HG03064 (cell line): Measurements from ENCODE around the gene SV2C.
A peak's percentile ranks its signal among the peaks of the same experiment; 100 is the strongest.
"Not testable (repeated sequence)": the region's sequence is repeated elsewhere in the genome, so short reads cannot be mapped to it uniquely, and the experiment has no call there.

Experiments used
- ATAC-seq: cut with Tn5 transposase; IDR thresholded peaks from one replicate; pipeline ENCODE4 v1.9.1; 2021; ENCODE audit warnings: low read depth; ENCODE audit not compliant: unreplicated experiment

Gene SV2C

DNA sequence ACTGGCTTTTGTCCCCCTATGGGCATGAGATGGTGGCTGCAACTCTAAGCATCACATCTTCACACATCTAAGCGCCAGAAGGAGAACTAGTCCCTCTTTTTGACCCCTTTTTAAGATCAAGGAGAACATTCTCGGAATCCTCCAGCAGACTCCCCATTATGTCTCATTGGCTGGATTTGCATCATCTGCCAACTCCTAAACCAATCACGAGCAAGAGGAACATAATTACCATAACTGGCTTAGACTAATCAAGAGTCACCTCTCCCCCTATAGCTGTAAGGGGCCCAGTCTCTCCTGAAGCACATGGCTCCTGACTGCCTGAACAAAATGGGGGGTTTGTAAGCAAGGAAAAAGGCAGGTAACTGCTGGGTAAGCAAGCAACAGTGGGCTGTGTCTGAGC, 251.4 kb downstream of the SV2C start:
- ATAC-seq: no peak

DNA sequence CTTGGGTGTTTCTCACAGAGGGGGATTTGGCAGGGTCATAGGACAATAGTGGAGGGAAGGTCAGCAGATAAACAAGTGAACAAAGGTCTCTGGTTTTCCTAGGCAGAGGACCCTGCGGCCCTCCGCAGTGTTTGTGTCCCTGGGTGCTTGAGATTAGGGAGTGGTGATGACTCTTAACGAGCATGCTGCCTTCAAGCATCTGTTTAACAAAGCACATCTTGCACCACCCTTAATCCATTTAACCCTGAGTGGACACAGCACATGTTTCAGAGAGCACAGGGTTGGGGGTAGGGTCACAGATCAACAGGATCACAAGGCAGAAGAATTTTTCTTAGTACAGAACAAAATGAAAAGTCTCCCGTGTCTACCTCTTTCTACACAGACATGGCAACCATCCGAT, 252.3 kb downstream of the SV2C start:
- not testable (repeated sequence) for ATAC-seq

DNA sequence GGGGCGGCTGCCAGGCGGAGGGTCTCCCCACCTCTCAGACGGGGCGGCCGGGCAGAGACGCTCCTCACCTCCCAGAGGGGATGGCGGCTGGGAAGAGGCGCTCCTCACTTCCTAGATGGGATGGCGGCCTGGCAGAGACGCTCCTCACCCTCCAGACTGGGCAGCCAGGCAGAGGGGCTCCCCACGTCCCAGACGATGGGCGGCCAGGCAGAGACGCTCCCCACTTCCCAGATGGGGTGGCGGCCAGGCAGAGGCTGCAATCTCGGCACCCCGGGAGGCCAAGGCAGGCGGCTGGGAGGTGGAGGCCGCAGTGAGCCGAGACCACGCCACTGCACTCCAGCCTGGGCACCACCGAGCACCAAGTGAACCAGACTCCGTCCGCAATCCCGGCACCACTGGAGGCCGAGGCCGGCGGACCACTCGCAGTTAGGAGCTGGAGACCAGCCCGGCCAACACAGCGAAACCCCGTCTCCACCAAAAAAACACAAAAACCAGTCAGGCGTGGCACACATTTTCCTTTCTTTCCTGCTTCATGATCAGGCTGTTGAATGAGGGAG, 253.1 kb downstream of the SV2C start:
- ATAC-seq: not testable (repeated sequence)

DNA sequence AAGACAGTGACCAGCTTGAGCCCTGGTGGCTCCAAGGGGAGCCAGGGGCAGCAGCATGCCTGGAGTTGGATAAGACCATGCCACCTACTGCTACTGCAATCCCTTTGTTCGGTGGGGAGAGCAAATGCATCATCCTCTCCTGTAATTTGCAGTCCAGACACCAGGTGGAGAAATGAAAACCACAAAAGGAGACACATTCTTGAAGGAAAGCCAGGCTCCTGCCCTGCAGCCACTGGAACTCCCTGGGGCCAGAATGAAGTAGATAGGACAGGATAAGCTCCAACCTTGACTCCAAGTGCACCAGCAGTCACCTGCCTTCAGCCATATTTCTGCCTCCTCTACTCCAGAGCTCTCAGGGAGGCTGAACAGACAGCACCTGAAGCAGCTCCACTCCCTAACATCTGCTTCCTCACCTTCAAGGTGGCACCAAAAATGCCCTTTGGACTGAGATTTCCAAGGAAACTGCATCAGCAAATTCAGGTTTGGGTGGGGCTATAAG, 254.8 kb downstream of the SV2C start:
- ATAC-seq: no peak

DNA sequence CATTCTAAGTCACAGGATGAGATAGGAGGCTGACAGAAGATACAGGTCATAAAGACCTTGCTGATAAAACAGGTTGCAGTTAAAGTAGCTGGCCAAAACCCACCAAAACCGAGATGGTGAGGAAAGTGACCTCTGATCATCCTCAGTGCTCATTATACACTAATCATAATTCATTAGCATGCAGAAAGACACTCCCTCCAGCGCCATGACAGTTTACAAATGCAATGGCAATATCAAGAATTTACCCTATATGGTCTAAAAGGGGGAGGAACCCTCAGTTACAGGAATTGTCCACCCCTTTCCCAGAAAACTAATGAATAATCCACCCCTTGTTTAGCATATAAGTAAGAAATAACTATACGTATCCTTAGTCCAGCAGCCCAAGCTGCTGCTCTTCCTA, 256.7 kb downstream of the SV2C start:
- ATAC-seq: no peak

DNA sequence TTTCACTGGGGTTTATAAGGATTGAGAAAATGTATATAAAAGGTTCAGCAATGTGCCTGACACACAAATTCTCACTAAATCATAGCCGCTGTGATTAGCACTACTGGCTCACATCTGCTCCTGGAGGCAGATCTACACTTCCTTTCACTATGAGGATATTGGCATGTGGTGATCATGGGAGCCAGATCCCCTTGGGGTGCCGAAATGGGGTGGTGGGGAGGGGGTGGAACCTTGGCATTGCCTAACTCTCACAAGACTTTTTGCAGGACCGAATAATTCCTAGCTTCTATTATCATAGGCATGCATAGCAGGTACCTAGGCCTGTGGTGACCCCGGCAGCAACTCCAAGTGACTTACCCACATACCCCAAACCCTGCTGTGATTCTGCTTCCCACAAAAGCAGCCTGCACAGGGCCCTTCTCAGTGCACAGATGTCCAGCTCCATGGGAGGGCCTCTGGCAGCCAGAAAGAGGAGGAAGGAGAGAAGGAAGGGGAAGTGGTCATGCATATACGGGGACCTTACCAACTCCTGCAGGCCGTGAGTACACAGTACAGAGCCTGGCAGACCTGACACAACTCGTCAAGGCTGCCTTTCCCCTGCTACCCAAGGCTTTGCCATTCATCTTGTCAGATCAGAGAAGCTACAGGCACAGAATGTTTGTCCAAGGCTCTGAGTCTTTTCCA, 258.6 kb downstream of the SV2C start:
- ATAC-seq: no peak

DNA sequence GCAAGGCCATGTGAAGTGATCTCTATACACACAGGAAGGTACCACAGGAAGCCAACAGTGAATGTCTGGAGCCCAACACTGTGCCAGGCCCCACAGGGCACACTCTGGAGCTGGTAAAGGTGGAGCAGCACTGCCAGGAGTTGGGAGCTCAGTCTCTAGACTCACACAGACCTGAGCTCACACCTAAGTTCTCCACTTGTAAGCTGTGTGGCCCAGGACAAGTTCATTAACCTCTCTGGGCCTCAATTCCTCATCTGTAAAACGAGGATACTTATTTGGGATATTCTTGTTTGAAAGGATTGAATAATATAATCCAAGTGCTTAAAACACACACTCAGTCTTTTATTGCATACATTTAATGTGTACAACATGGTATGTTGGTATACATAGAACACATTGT, 259.3 kb downstream of the SV2C start:
- ATAC-seq: no peak

DNA sequence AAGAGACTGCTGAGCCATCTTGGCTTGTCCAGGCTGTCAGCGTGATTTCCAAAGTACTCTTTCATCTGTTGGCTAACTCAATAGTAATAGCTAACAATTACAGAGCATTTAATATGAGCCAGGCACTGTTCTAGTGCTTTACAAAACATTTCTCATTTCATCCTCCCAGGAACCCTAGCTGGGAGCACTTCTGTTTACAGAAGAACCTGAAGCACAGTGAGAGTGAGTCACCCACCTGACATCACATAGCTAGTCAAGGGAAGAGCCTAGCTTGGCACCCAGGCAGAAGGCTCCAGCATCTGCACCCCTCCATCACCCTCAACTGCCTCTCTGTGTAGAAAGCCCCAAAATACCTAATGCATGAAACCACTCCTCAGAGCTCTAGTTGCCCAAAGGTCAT, 262.4 kb downstream of the SV2C start:
- no peak for ATAC-seq

DNA sequence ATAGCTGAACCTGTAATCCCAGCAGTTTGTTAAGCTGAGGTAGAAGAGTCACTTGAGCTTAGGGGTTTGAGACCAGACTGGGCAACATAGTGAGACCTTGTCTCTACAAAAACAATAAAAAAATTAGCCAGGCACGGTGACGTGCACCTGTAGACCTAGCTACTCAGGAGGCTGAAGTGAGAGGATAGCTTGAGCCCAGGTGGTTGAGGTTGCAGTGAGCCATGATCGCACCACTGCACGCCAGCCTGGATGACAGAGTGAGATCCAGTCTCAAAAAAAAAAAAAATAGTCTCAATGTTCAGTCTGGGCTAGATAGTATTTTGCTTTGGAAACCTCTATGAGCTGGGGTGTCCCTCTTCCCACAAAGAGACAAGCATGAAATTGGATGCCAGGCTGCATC, 268.0 kb downstream of the SV2C start:
- ATAC-seq: peak; percentile 16

DNA sequence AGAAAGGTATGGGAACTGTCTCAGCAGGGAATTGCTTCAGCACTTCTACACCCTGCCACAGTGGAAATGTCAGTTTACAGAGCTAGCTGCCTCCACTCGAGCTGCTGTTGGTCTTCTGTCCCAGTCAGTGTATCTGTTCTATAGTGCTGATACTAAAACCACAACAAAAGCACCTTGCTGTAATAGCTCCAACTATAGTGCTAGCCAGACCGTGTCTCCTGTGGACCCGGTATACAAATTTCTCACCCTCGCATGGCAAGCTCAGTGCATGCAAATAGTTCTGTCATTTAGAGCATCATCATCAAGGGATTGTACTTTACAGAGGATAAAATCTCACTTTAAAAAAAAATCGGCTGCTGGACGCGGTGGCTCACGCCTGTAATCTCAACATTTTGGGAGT, 268.4 kb downstream of the SV2C start:
- peak; percentile 100 for ATAC-seq

DNA sequence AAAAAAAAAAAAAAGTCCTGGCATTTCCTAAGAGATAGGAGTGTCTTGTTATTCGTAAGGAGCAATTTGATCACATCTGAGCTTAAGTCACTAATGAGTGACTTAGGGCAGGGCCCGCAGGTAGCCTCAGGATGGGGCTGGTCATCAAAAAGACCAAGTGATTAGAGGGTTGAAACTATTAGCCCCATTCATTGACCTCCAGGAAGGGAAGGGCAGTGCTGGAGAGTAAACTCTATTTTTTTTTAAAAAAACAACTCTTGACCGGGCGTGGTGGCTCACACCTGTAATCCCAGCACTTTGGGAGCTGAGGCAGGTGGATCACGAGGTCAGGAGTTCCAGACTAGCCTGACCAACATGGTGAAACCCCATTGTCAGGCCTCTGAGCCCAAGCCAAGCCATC, 273.7 kb downstream of the SV2C start:
- ATAC-seq: no peak

DNA sequence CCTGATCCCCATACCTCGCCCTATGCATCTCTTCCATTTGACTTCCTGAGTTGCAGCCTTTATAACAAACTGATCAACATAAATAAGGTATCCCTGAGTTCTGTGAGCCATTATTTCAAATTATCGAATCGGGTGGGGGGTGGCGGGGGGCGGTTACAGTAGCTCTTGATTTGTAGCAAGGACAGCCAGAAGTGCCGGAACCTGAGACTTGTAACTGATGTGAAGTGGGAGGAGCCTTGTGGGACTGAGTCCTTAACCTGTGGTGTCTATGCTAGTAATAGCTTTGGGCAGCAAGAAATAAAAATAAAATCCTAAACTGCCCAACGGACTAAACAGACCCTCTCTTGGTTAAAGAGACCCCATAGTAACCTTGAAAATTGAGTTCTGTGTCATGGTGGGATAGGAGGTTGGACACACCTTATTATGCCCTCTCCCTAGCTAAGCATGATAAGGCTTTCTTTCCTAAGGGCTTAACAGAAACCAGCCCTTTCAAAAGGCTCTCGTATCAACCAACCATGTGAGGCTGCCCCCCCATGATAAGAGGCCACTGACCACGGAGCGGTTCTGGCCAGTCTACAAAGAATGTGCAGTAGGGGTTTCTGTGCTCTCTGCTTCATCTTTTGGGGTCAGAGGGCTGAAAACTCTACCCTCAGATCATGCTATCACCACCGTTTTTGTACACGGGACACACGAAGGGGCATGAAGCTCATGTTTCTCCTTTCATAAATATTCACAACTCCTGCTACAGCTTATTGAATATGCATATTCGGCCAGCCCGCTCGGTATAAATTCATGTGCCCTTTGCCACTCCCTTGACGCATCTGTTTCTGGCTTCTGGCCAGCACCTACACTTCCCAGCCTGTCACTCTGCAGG, 280.4 kb downstream of the SV2C start:
- ATAC-seq: no peak

DNA sequence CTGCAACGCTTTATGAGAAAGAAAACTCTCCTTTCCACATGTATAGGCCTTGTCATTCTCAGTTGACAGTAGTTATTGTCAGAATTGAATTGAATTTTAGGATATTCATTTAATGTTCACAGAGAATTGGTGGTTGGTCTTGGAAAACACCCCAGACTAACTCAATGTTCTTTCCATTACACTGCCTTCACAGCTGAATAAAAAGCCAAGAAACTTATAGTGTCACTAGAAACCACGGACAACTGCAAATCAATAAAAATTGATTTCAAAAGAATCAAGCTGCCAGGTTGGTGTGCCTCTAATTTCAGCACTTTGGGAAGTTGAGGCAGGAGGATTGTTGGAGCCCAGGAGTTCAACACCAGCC, 281.0 kb downstream of the SV2C start:
- ATAC-seq: no peak

DNA sequence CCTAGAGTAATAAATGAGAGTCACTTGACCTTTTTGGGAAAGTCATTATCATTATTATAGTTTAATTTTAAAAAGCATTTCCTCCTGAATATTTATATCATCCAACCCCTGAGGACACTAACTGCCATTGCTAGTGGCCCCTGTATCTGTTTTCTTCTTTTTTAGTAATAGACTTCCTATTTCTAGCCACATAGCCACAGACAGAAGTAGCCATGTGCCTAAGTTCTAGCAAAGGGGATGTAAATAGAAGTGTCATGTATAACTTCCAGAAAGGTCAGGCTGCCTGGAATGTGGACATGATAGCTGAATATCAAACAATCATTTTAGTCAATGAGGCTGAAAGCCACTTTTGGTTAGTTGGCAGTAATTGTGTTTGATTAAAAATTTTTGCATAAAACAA, 282.4 kb downstream of the SV2C start:
- ATAC-seq: no peak

DNA sequence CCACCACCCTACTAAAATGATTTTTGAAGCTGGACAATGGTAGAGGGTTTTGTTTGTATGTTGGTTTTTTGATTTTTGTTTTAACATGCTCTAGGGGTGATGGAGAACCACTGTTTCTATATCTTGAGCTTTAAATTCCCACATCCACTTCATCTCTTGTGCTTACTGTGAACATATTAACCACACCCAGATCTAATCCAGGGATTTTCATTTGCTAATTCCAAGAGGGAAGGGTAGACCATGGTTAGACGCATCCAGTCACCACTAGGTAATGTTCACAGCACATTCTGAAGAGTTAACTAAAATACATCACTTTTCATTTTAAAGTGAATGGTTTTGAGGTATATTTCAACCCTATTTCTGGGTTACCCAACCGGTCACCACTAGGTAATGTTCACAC, 283.4 kb downstream of the SV2C start:
- no peak for ATAC-seq

DNA sequence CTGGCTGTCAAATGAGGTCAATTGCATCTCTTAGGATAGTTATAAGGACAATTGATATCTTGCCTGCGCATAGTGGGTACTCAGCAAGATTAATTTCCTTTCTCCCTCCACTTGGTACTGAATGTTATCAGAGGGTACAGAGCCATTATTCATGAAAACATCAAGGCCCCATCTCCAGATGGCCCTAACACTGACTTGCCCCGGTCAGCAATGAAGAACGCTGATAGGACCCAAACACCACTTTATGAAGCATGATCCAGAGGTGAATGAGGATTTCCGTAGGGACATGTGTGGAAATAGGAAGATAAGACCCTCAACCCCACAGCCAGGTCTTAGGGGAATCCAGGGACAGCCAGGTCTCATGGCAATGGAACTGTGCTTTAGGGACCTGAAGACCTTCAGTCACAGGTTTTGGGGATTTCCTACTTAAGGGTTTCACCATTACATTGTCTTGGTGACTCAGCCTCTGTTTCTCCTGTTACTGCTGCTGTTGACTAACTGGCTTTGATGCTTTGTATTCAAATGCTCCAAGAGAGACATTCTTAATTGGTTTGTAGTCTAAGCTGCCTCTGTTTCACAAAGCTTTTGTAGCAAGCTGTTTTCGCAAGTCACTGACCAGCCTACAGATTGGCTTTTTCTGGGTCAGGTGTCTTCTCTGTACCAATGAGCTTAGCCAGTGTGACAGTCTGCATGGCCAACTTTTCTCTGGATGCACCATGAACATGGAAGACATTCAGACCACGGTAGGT, 284.6 kb downstream of the SV2C start:
- ATAC-seq: no peak

DNA sequence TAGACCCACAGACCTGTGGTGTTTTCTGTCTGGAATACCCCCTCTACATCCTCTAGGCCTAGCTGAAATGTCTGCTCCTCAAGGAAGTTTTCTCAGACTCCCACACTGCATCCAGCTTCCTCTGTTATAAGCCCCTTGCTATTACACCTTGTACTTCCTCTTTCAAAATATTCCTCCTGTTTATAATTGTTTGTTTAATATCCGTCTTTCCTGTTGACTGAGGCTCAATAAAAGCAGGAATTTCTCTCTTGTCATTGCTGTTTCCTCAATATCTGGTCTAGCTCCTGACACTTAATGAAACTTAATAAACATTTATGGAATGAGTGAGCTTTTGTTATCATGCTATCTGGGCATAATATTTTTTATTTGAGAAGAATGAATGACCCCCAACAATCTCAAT, 285.8 kb downstream of the SV2C start:
- ATAC-seq: no peak

DNA sequence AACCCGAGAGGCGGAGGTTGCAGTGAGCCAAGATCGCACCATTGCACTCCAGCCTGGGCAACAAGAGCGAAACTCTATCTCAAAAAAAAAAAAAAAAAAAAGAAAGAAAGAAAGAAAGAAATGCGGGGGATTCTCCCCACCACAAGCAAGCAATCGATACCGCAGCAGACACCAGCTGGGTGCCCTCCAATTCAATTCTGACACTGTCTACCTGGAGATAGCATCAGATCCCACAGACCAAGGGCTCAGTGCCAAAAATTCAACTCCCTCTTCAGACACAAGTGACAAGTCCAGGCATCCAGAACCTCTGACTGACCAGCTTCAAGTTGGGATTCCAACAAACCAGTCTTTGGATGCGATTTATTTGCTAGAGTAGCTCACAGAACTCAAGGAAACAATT, 286.5 kb downstream of the SV2C start:
- ATAC-seq: not testable (repeated sequence)

DNA sequence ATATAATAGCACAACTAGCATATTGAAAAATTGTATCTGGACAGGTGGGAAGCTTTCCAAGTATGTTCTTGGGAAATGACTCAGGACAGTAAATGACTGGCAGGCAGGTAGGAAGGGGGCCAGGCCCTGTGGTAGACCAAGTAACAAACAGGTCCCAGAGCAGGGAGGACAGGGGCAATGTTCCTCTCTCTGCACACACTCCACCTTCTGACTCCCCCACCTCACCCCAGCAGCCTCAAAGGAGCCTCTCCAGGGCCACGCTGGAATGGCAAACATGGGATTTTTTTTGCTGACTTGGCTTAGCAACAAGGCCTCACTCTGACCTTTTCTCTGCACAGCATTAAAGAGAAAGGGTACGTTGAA, 288.8 kb downstream of the SV2C start:
- no peak for ATAC-seq

DNA sequence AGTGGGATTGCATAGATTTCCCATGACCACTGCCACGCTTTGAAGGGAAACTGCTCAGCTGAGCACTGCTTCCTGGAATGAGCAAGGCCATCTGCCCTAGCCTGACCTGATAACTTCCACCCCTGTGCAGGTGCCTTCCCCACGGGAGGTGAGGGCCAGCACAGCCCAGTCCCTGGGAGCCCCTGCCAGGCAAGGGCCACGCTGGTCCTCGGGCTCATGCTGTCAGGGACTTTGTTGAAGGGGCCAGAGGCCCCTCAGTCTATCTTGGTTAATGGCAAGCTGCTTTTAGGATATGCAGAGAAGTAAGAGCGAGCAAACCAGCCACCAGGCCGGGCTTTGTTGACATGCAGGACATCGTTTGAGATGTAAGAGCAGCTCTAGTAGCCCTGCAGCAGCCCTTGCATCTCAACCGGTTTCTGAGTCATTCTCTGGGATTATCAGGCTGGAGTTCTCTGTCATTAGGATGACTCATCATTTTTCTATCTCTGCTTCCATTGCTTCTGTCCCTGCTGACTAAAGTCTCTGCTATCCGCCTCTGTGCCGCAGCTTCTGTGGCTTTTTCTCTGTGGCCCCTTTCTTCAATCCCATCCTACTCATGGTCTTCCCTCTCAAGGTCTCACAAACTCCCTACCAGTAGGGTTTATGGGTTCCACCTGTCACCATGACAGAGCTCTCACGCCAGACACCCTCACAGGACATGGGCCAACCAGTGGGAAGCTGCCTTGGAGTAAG, 289.3 kb downstream of the SV2C start:
- ATAC-seq: no peak
